ENCODE results near the gene UCN. TPM values are rescaled to one million over a fixed set of nuclear protein-coding genes. Genes with fewer than 3 reads are reported as not detected.
"Not testable (repeated sequence)": the region's sequence is repeated elsewhere in the genome, so short reads cannot be mapped to it uniquely, and the experiment has no call there.

The UCN gene
- total RNA-seq, 1 donor from 2014 or later: 1.2 TPM

GRCh38 chr2:27281855-27282559 lies 26.2 kb downstream of the UCN start, which contains the start of gene TRIM54:
Gene TRIM54, plus strand, starts transcription at chr2:27282429. Its CDS starts 303 bp downstream, at chr2:27282732.
- Mint-ChIP-seq H3K36me3 (ENCODE audit: low read depth) (no peaks in the 10 kb centered on the region), H3K27ac (ENCODE audit: unreplicated experiment) (no peak within 1 kb of the TSS)

GRCh38 chr2:27281442-27281841 lies 26.8 kb downstream of the UCN start:
- Mint-ChIP-seq H3K9me3 (ENCODE audit: low read depth) (no peaks in the 10 kb centered on the region), H3K27me3 (ENCODE audit: low read depth) (peaks cover 30% of the 10 kb centered on the region), H3K27ac (ENCODE audit: unreplicated experiment) (no peak overlapping the region), H3K4me3 (ENCODE audit: unreplicated experiment) (no peak overlapping the region), H3K36me3 (ENCODE audit: low read depth) (no peaks in the 10 kb centered on the region), H3K4me1 (ENCODE audit: low read depth) (peaks cover 28% of the 10 kb centered on the region)
- TF ChIP-seq CTCF (IDR thresholded peaks at IDR 0.05): no peak
- no peak for DNase-seq (ENCODE audit: low spot score)

More at GRCh38 chr2:27281855-27282559, 26.2 kb downstream of the UCN start, which contains the start of gene TRIM54:
- Mint-ChIP-seq H3K4me1 (ENCODE audit: low read depth) (peaks cover 28% of the 10 kb centered on the region), H3K27me3 (ENCODE audit: low read depth) (peaks cover 32% of the 10 kb centered on the region), H3K4me3 (ENCODE audit: unreplicated experiment) (no peak within 1 kb of the TSS), H3K9me3 (ENCODE audit: low read depth) (no peaks in the 10 kb centered on the region)
- TF ChIP-seq CTCF (IDR thresholded peaks at IDR 0.05): no peak
- DNase-seq (ENCODE audit: low spot score): no peak

- Mint-ChIP-seq H3K36me3 (ENCODE audit: low read depth) (no peaks in the 10 kb centered on the region), H3K4me3 (ENCODE audit: unreplicated experiment) (no peak overlapping the region), H3K4me1 (ENCODE audit: low read depth) (peaks cover 28% of the 10 kb centered on the region), H3K9me3 (ENCODE audit: low read depth) (no peaks in the 10 kb centered on the region), H3K27ac (ENCODE audit: unreplicated experiment) (no peak overlapping the region), H3K27me3 (ENCODE audit: low read depth) (peaks cover 29% of the 10 kb centered on the region)
- DNase-seq (ENCODE audit: low spot score): no peak
- no peak for TF ChIP-seq CTCF (IDR thresholded peaks at IDR 0.05)
Observed at GRCh38 chr2:27280826-27281225, 27.4 kb downstream of the UCN start.

- no peak for DNase-seq (ENCODE audit: low spot score)
- no peak for TF ChIP-seq CTCF (IDR thresholded peaks at IDR 0.05)
- Mint-ChIP-seq H3K4me1 (ENCODE audit: low read depth) (peaks cover 25% of the 10 kb centered on the region), H3K27ac (ENCODE audit: unreplicated experiment) (no peak overlapping the region), H3K36me3 (ENCODE audit: low read depth) (no peaks in the 10 kb centered on the region), H3K9me3 (ENCODE audit: low read depth) (no peaks in the 10 kb centered on the region), H3K27me3 (ENCODE audit: low read depth) (peaks cover 28% of the 10 kb centered on the region), H3K4me3 (ENCODE audit: unreplicated experiment) (no peak overlapping the region)
Observed at GRCh38 chr2:27278010-27278409, 30.2 kb downstream of the UCN start.

GRCh38 chr2:27275211-27276150 lies 32.8 kb downstream of the UCN start, which contains the start of gene DNAJC5G:
Gene DNAJC5G, plus strand, starts transcription at chr2:27275433. Its CDS starts 1,296 bp downstream, at chr2:27276729.
- H3K4me1 Mint-ChIP-seq (ENCODE audit: low read depth): peaks cover 5% of the 10 kb centered on the region
- TF ChIP-seq CTCF (IDR thresholded peaks at IDR 0.05): no peak
- no peak within 1 kb of the TSS for H3K27ac Mint-ChIP-seq (ENCODE audit: unreplicated experiment)
- peaks cover 37% of the 10 kb centered on the region for H3K27me3 Mint-ChIP-seq (ENCODE audit: low read depth)
- no peaks in the 10 kb centered on the region for H3K36me3 Mint-ChIP-seq (ENCODE audit: low read depth)
- no peak for DNase-seq (ENCODE audit: low spot score)
- no peak within 1 kb of the TSS for H3K4me3 Mint-ChIP-seq (ENCODE audit: unreplicated experiment)
- no peaks in the 10 kb centered on the region for H3K9me3 Mint-ChIP-seq (ENCODE audit: low read depth)

- H3K27me3 Mint-ChIP-seq (ENCODE audit: low read depth): peaks cover 40% of the 10 kb centered on the region
- H3K9me3 Mint-ChIP-seq (ENCODE audit: low read depth); DNase-seq (ENCODE audit: low spot score); H3K36me3 Mint-ChIP-seq (ENCODE audit: low read depth); H3K27ac Mint-ChIP-seq (ENCODE audit: unreplicated experiment); H3K4me3 Mint-ChIP-seq (ENCODE audit: unreplicated experiment); H3K4me1 Mint-ChIP-seq (ENCODE audit: low read depth): not testable (repeated sequence)
Observed at GRCh38 chr2:27272537-27273522, 35.4 kb downstream of the UCN start.

All from chondrocyte (in vitro differentiated cells).